DMS53 treated with DMSO at 0.1 percent for 48 hours (cell line): ENCODE data around the gene IQCK.
A peak's percentile ranks its signal among the peaks of the same experiment; 100 is the strongest.
"Not testable (repeated sequence)": the region's sequence is repeated elsewhere in the genome, so short reads cannot be mapped to it uniquely, and the experiment has no call there.

Experiments used
- DNase-seq: peaks from one replicate; lab custom pipeline; 2025; ENCODE audit not compliant: unreplicated experiment; lab: John Stamatoyannopoulos, UW

IQCK gene

DNA sequence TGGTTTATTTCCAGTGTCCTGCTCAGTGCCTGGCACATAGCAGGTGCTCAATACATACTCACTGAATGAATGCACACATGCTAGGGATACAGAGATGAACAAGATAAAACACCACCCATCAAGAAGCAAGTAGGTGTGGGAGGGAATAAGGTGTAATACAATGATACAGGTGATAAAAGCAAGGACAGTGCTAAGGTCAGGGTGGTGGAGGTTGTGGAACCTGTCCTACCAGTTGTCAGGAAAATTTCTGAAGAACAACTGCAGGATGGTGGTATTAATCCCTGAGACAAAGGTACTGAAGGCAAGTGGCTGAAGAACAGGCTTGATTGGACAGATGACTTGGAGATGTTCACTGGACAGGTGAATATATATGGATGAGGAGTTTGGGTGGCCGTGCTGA lies 1.9 kb upstream of the IQCK start:
- peak; percentile 60 for DNase-seq

DNA sequence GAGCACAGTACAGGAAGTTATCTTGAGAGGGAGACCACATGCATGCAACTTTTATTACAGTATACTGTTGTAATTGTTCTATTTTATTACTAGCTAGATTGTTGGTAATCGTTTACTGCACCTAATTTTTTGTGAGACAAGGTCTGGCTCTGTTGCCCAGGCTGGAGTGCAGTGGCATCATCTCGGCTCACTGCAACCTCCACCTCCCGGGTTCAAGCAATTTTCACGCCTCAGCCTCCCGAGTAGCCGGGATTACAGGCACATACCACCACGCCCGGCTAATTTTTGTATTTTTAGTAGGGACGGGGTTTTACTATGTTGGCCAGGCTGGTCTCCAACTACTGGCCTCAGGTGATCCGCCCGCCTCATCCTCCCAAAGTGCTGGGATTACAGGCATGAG lies 1.3 kb upstream of the IQCK start:
- DNase-seq, result not testable (repeated sequence)

DNA sequence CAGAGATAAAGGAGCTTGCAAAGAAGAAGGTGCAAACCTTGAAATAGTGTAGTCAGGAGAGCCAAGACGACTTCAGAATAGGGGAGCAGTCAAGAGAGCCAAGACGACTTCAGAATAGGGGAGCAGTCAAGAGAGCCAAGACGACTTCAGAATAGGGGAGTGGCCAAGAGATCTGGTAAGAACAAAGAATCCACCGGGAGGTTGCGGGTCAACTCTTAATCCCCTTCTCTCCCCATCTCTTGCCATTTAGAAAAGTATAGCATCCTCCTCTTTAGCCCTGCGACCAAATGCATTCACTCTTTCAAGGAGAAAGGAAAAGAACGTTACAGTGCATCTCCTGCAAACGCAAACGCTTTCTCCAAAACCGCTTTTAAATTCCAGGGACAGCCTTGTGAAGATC lies 757 bp upstream of the IQCK start:
- DNase-seq, result no peak

DNA sequence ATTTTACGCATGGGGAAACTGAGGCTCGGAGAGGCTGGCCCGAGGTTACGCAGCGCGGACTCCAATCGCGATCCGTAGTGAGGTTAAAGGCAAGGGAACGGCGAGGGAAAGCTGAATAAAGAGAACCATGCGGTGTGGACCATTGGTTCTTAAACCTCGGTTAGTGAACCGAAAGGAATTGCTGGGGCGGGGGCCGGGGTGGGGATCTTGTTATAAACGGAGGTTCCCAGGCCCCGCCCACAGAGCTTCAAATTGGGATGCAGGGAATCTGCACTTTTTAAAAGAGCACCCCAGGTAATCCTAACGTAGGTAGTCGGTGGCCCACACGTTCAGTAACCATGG lies 524 bp downstream of the IQCK start:
- no peak for DNase-seq

DNA sequence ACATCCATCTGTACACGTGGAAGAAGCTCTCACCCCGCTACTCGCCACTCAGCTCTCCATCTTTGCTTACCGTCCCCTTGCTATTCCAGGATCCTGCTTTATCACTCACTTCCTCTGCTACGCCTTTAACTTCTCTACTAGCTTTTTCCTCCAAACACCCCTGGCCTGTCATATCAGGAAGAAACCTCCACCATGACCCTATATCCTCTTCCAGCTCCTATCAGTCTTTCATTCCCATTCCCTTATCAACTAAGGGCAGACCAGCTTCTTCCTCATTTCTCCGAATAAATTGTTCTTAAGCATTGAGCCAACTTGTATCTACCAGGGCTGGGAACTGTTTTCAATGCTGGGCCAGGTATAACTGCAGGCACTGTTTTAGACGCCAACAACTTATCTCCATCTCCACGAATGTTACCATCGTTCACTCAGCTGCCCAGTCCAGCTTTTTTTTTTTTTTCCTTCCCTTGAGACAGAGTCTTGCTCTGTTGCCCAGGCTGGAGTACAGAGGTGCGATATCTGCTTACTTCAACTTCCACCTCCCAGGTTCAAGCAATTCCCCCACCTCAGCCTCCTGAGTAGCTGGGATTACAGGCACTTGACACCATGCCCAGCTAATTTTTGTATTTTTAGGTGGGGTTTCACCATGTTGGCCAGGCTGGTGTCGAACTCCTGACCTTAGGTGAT lies 4.3 kb downstream of the IQCK start:
- no peak for DNase-seq

DNA sequence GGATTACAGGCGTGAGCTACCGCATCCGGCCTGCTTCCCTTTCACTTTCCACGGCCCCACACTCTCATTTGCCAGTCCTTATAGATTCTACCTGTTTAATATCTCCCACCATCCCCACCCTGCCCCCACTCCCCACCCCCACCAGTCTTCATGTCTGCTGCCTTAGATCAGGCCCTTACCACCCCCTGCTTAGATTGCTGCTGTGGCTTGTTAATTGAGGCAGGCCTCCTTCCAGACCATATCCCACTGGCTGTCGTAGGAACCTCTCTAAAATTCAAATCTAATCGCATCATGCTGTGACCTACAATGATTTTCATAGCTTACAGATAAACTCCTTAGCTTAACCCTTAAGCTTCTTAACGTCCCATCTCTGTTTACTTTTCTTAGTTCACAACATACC lies 4.9 kb downstream of the IQCK start:
- DNase-seq, result no peak

DNA sequence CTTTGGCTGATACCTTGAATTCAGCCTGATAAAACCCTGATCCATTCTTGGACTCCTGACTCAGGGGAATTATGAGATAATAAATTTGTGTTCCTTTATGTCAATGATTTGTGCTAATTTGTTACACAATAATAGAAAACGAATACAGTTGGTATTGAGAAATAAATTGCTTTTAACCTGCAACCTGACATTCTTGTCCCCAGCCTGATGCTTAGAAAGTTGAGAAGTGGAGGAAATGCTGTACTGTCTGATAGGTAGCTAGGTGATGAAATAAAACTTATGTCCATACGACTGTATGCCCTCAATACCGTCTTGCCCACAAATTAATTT lies 10.5 kb downstream of the IQCK start:
- no peak for DNase-seq

DNA sequence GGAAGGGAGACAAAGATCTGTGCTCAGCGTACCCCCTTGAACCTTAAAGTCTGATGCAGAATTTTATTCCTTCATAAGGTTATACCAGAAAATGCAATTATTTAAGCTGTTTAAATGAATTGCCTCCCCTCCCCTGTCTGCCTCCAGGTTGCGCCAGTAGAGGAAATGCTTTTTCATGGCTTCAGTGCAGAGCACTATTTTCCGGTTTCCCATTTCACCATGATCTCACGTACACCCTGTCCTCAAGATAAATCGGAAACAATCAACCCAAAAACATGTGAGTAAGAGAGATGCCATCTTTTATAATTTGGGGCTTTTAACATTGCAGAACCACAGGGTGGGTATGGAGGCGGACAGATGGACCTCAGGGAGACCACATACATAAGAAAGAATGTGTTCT lies 15.5 kb downstream of the IQCK start:
- DNase-seq, result no peak

DNA sequence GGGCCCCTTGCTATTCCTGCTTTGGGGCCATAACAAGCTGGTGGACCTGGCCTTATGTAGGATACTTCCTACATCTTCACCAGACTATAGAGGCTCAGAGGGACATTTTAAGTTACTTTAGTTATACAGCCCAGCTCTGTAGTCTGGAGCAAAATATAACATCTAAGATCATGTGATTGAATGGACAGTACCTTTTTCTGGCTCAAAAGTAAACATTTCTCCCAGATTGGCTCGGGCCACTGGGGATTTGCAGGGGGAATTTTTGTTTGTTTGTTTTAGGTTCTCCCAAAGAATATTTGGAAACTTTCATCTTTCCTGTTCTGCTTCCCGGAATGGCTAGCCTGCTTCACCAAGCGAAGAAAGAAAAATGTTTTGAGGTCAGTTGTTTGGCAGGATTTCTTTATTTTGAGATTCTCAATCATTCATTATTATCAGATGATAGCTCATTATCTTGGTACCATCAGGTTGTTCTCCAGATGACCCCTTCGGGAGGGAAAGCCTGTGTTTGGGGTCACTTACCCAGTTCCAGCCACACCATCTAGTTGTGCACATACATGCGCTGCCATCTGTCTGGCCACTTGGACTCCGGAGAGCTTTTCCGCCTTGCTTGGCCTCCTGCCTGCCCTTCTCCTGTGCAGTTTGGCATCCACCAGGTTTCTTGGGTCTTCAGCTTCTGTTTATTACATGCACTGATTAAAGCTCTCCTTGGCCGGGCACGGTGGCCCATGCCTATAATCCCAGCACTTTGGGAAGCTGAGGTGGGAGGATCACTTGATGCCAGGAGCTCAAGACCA lies 17.2 kb downstream of the IQCK start:
- no peak for DNase-seq

DNA sequence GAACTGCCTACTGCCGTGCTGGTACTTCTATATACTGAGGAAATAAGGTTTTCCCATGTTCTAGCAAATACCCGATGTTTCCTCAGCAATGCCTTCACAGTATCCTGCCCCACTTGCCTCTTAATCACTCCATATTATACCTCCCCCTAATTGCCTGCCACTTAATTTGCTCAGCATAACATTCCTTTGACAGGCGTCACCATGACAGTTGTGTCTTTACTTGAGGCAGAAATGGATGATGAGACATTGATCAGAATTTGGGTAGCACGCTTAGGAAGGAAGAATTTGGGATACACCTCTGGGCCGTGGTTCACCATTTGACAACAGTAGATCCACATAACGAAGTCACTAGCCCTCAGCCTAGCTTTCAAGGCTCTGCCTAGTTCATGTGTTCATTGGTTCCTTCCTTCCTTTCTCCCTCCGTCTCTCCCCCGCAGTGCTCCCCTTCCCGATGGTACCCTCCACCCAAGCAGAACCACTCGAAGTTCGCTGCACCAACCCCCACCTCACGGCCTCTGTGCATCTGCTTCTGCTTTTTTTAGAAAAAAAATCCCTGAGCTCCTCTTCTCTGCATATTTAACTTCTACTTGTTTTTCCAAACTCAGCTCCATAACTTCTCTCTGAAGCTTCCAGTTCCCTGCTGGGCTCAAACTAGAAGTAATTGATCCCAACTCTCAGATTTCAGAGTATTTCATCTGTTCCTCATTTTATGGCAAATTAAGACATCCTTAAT lies 19.4 kb downstream of the IQCK start:
- DNase-seq, result no peak

DNA sequence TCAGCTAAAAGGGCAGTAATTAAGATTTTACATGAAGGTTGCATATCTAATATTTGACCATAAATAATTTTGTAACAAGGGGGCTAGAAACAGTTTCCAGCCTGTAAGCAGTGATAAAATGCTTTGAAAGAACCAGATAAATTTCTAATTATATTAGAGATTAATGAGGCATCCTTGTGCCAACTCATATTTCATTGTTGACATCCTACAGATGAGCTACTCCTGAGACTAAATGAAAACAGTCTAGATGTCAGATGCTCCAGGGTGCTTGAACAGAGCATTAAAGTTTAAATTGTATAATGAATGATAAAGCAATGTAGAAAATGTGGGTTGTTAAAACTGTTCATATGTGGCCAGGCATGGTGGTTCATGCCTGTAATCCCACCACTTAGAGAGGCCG lies 23.3 kb downstream of the IQCK start:
- DNase-seq, result no peak

DNA sequence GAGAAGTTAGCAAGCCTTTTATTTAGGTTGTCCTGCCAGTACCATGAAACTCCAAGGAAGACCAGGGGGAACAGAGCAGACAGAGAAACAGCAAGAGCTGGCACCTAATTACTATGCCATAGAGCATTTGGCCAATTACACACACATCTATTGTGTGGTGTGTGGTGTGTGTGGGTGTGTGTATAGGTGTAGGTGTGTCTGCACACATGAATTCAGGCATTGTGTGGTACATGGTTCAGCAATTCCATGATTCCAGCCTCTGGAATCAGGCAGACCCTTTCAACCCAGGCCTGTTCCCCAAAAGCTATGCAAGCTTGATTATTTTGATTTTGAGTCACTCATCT lies 25.7 kb downstream of the IQCK start:
- no peak for DNase-seq

DNA sequence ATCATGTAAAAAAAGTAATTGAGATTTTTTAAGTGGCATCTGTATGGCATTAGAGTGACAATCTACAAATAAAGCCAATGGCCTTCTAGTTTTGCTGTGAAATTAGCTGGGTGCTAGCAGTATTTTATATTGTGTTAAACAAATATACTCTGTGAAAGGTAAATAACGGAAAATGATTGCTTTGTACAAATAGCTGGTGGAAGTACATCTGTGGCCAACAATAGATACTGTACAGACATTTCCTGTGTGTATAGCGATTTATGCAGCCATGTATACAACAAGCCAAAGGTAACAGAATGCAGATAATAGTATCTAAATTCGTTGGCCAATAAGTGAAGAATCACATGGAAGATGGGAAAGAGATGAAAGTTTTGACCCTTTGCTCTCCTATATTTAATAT lies 26.6 kb downstream of the IQCK start:
- DNase-seq, result peak; percentile 48

DNA sequence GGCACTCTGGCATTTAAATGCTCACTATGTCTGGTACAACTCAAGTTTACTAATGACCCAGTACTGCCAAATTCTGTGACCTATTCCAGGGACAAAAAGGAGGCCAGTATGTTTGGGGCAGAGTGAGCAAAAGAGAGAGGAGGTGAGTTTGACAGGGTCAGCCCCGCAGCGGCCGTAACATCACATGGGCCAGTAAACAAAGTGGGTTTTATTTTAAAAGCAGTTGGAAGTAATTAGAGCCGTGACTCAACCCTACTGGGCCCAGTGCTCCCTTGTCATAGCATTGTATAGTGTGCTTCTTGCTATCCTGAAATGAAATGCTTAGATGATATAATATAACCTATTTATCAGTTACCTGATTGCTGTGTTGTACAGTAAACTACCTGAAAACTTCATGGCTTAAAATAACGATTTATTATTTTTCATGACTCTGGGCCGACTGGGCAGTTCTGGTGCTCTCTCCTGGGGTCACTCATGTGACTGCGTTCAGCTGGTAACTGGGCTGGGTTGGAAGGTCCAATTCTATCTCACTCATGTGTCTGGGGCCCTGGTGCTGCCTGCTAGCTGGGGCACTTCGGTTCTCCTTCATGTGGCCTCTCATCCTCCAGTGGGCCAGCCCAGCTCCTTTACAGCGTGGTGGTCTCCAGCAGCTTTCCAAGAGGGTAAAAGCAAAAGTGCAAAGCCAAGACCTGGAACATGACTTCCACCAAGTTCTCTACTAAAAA lies 27.4 kb downstream of the IQCK start:
- no peak for DNase-seq

DNA sequence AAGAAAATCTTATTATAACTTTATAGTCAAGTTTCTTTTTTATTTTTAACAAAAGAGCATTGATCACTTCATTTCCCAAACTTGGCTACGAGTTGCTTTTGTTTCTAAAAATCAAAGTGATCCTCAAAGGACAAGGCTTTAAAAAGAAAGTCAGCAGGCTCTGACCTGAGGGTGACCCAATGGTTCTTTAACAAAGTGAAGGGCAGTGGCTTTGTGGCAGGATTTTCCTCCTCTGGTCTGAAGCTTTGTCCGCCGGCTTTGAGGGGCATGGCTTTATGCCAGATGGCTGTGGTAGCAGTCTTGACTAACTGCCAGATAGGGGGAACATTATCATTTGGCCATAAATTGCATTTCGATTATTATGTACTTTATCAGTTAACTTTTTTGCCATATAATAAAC lies 28.5 kb downstream of the IQCK start:
- no peak for DNase-seq

DNA sequence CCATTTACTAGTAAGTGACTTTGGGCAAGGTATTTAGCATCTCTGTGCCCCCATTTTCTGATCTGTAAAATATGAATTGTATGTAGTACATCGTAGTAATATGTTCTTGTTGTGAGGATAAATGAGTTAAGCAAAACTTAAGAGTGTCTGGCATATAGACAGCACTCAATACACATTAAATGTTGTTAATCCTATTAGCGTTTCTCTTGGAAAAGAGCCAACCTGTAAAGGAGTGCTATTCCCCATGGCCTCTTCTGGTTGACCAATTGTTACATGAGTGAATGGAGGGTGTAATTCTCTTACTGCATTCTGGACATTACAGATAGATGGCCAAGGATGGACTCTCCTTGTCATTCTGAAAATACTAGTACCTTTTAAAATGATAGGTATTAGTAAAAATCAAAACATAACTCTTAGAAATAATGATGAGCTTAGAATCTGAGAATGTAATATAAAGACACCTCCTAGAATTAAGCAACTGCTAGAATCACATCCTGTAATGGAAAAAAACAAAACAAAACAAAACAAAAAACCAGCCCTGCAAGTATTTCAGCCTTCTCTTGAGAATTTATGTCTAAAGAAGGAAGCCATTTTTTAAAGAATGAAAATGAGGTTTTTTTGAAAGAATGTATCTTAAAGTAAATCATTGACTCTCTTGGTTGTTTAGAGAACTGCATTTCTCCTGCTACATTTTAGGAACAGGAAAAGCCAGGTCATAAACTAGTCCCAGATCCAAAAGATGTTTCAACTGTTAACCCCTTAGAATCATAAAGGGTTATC lies 30.5 kb downstream of the IQCK start:
- DNase-seq, result no peak

DNA sequence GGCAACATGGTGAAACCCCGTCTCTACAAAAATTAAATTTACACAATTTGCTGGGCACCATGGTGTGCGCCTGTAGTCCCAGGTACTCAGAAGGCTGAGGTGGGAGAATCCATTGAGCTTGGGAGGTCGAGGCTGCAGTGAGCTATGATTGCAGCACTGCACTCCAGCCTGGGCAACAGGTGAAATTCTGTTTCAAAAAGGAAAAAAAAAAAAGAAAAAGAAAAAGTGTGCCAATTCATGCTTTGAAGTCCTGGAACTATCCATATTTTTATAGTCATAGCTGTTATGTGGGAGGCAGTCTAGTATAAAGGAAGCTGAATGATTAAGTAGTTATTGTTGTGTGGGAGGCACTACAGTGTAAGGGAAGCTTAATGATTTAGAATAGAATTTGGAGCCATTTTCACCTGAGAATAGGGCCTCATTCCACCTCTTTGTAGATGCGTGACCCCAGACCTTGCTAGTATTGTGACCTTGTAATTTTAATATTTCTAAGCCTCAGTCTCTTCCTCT lies 31.6 kb downstream of the IQCK start:
- DNase-seq, result no peak

DNA sequence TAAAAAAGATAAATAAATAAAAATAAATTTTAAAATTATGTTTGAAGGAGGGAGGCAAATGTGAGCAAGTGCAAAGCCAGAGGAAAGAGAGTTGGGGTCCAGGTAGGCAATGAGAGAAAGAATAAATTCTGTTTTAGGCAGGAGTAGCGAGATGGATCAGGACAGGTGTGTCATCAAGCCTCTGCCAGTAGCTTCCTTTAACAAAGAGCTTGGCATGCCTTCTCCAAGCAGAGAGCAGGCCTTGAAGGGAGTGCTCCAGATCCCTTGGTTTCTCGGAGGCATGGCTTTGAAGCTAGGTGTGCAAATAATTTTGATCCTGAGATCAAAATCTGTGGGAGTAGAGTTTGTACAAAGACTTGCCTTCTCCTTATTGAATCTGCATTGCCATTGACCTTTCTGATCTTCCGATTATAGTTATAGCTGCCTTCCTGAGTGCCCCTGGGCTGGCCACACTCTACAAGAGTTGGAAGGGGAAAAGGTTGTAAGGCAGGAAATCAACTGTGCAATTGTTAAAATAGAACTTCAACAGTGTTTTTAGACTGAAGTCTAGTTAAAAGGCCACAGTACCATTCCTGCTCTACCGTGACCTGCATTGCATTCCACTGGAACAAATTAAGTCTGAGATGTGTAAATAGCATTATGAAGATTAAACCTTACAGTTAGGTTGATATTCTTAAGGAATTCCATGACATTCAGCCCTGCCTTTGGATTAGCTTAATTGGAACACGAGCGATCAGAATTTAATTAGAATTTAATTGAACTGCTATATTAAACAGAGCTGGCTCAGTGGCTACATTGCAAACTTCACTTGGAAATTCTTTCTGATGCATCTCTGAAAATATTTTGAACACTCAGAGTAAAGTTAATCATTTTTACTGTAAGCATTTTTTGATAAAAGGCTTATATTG lies 33.7 kb downstream of the IQCK start:
- DNase-seq, result no peak

DNA sequence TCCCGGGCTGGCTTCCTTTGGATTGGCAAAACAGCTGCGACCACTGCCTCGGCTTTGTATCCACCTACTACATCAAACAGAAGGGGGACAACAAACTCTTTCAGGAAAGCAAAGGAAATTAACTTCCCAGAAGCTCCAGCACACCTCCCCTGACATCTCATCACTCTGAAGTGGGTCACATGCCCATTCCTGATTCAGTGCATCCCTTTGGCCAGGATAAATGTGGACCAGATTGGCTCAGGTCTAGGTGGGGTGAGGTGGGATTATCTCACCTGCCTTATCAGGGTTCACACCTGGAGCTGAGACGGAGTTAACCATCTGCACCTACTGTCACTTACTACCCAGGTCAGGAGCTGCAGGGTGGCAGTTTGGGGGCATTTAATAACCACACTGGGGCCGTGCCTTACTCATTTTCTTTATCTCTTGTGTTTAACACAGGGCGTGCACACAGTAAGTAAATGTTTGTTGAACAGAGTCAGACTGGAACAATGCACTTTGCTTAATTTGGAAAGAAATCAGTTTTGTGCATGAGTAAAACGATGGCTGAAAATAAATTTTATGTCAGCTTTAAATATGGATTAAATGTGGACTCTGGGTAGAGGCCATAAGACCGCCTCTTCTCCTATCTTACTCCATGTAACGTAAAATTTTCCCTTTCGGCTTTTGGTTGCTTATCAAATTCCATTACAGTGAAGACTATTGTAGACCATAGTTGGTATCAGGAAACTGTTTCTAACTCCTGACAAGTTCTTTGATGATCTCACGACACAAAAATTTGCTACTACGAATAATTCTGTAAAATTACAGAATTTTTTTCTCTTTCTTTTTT lies 36.0 kb downstream of the IQCK start:
- no peak for DNase-seq
